ENCODE results near the gene TERB2. TPM values are rescaled to one million over a fixed set of nuclear protein-coding genes. Genes with fewer than 3 reads are reported as not detected.
"Not testable (repeated sequence)": the region's sequence is repeated elsewhere in the genome, so short reads cannot be mapped to it uniquely, and the experiment has no call there.

Gene TERB2
- total RNA-seq, 1 experiment from 2014 or later, result not detected

GRCh38 chr15:44910981-44911625 lies 45.4 kb upstream of the TERB2 start:
- no peak overlapping the region for H2AK5ac ChIP-seq (ENCODE audit: insufficient read length, low read length)
- no peaks in the 10 kb centered on the region for H3K4me1 ChIP-seq (ENCODE audit: insufficient read depth, low read length)
- no peak overlapping the region for H3K18ac ChIP-seq (ENCODE audit: insufficient read length, low read depth, low read length)
- no peak overlapping the region for H2AFZ ChIP-seq (ENCODE audit: low read length)
- no peaks in the 10 kb centered on the region for H3K27me3 Mint-ChIP-seq (ENCODE audit: low read depth)
- no peaks in the 10 kb centered on the region; a peak in 1 of 5 replicates for H3K9me3 Mint-ChIP-seq
- no peak overlapping the region for H3K4me2 ChIP-seq (ENCODE audit: insufficient read depth, insufficient read length, low read length)
- DNase-seq, result no peak
- H2BK20ac ChIP-seq (ENCODE audit: low read depth, low read length, poor library complexity, severe bottlenecking), result no peak overlapping the region
- no peaks in the 10 kb centered on the region for H3K27me3 ChIP-seq (ENCODE audit: insufficient read depth, low read length)
- H3K4me1 Mint-ChIP-seq, result no peaks in the 10 kb centered on the region
- H3K4me3 Mint-ChIP-seq, result no peak overlapping the region
- H4K5ac ChIP-seq (ENCODE audit: insufficient read length, low read depth, low read length), result no peak overlapping the region
- H3K56ac ChIP-seq (ENCODE audit: insufficient read length, low read depth, low read length), result no peak overlapping the region
- H4K91ac ChIP-seq (ENCODE audit: insufficient read length, low read depth, low read length), result no peak overlapping the region
- no peak overlapping the region for H2BK120ac ChIP-seq (ENCODE audit: low read depth, low read length, poor library complexity, severe bottlenecking)
- H3K27ac Mint-ChIP-seq, result no peak overlapping the region; a peak in 1 of 7 replicates
- no peak overlapping the region for H2BK5ac ChIP-seq (ENCODE audit: insufficient read length, low read length)
- H3K9me3 ChIP-seq (ENCODE audit: control insufficient read depth, low read depth, low read length), result no peaks in the 10 kb centered on the region
- no peaks in the 10 kb centered on the region for H3K79me1 ChIP-seq (ENCODE audit: insufficient read depth, low read depth, low read length, poor library complexity, severe bottlenecking)
- H2BK15ac ChIP-seq (ENCODE audit: low read depth, low read length), result no peak overlapping the region
- TF ChIP-seq CTCF (conservative IDR thresholded peaks at IDR 0.05), result no peak
- H4K8ac ChIP-seq (replicated peaks; ENCODE audit: insufficient read length, low read depth, low read length), result no peak overlapping the region
- no peak overlapping the region for H3T11ph ChIP-seq (ENCODE audit: low read length)
- H3K4ac ChIP-seq (ENCODE audit: low read depth, low read length), result no peak overlapping the region
- H2BK12ac ChIP-seq (ENCODE audit: insufficient read length, low read depth, low read length), result no peak overlapping the region
- H4K20me1 ChIP-seq (ENCODE audit: control insufficient read depth, insufficient read depth, insufficient read length), result no peaks in the 10 kb centered on the region
- H3K27ac ChIP-seq (ENCODE audit: insufficient read length, low read depth, low read length), result no peak overlapping the region
- H3K9ac ChIP-seq (ENCODE audit: extremely low read depth, insufficient read length, low read length), result no peak overlapping the region
- no peaks in the 10 kb centered on the region for H3K23me2 ChIP-seq (ENCODE audit: insufficient read length, low read depth, low read length, poor library complexity, severe bottlenecking)
- H3K14ac ChIP-seq (ENCODE audit: insufficient read depth, low read length), result no peak overlapping the region
- no peaks in the 10 kb centered on the region for H3K79me2 ChIP-seq (ENCODE audit: insufficient read depth, low read length)
- no peaks in the 10 kb centered on the region for H3K36me3 Mint-ChIP-seq (ENCODE audit: insufficient read depth in 1 of 3, low read depth in 3 of 3)
- H3K23ac ChIP-seq (ENCODE audit: insufficient read length, low read depth, low read length), result no peak overlapping the region

DNA sequence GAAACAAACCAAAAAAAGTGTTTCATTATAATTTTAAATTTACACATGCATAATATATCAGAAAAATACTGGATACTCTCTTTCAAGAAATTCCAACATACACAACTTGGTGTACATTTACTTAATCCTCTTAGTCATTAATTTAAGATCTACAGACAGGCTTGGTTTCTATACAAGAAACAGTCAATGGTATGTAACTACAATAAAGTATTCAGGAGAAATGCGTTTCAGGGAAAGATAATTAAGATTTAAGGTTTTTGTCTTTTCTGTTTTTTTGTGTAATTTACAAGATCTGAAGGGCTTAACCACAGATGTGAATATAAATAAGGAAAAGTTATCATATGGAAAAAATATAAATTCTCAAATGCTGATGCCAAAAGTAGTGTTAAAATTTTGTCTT lies 44.3 kb upstream of the TERB2 start:
- H2BK20ac ChIP-seq (ENCODE audit: low read depth, low read length, poor library complexity, severe bottlenecking); H3K23ac ChIP-seq (ENCODE audit: insufficient read length, low read depth, low read length); H3K4ac ChIP-seq (ENCODE audit: low read depth, low read length); H2AFZ ChIP-seq (ENCODE audit: low read length); H3T11ph ChIP-seq (ENCODE audit: low read length); H3K9ac ChIP-seq (ENCODE audit: extremely low read depth, insufficient read length, low read length); H2BK5ac ChIP-seq (ENCODE audit: insufficient read length, low read length); H3K27ac ChIP-seq (ENCODE audit: insufficient read length, low read depth, low read length); H3K23me2 ChIP-seq (ENCODE audit: insufficient read length, low read depth, low read length, poor library complexity, severe bottlenecking); H2BK15ac ChIP-seq (ENCODE audit: low read depth, low read length); DNase-seq; H3K14ac ChIP-seq (ENCODE audit: insufficient read depth, low read length); H3K36me3 Mint-ChIP-seq (ENCODE audit: insufficient read depth in 1 of 3, low read depth in 3 of 3); H3K9me3 ChIP-seq (ENCODE audit: control insufficient read depth, low read depth, low read length); H3K4me2 ChIP-seq (ENCODE audit: insufficient read depth, insufficient read length, low read length); H2AK5ac ChIP-seq (ENCODE audit: insufficient read length, low read length); H2BK12ac ChIP-seq (ENCODE audit: insufficient read length, low read depth, low read length); H2BK120ac ChIP-seq (ENCODE audit: low read depth, low read length, poor library complexity, severe bottlenecking); H3K18ac ChIP-seq (ENCODE audit: insufficient read length, low read depth, low read length); H3K4me1 ChIP-seq (ENCODE audit: insufficient read depth, low read length); H3K27me3 ChIP-seq (ENCODE audit: insufficient read depth, low read length); H4K20me1 ChIP-seq (ENCODE audit: control insufficient read depth, insufficient read depth, insufficient read length); H3K56ac ChIP-seq (ENCODE audit: insufficient read length, low read depth, low read length); H3K27ac Mint-ChIP-seq; H3K9me3 Mint-ChIP-seq; H4K91ac ChIP-seq (ENCODE audit: insufficient read length, low read depth, low read length); H3K79me2 ChIP-seq (ENCODE audit: insufficient read depth, low read length); H3K4me1 Mint-ChIP-seq; H3K27me3 Mint-ChIP-seq (ENCODE audit: low read depth); H3K4me3 Mint-ChIP-seq; H4K8ac ChIP-seq (replicated peaks; ENCODE audit: insufficient read length, low read depth, low read length); H4K5ac ChIP-seq (ENCODE audit: insufficient read length, low read depth, low read length); H3K79me1 ChIP-seq (ENCODE audit: insufficient read depth, low read depth, low read length, poor library complexity, severe bottlenecking): not testable (repeated sequence)
- no CpG with 5 or more reads among the region's 1 CpG for WGBS (ENCODE audit: extremely low coverage, insufficient read length, low lambda C conversion rate)

Data from H9 (cell line).